Activated naive CD4-positive, alpha-beta T cell treated with anti-CD3 and anti-CD28 coated beads, Interleukin-2, amount 50 U/mL, for 72 hours (primary cell): ENCODE data around the gene FRMD4A. TPM values are rescaled to one million over a fixed set of nuclear protein-coding genes. Genes with fewer than 3 reads are reported as not detected.
"Not testable (repeated sequence)": the region's sequence is repeated elsewhere in the genome, so short reads cannot be mapped to it uniquely, and the experiment has no call there.

ENCODE experiments used
- ATAC-seq, 2 donors: fragments of 150-1000 bp; cut with Tn5 transposase; 2 replicates each; pipeline ENCODE4 v1.10.0; 2021; ENCODE audit warnings: mild to moderate bottlenecking in 2 of 2, moderate library complexity in 2 of 2
- DNase-seq, 2 donors: peaks; one replicate each; pipeline ENCODE4 v3.0.0; 2021 to 2022; ENCODE audit warnings: low spot score in 2 of 2
- H3K27ac Mint-ChIP-seq, 2 donors: one replicate each; pipeline ENCODE4 v1.8.0; 2022; ENCODE audit warnings: mild to moderate bottlenecking in 2 of 2, mixed read lengths in 2 of 2
- H3K36me3 Mint-ChIP-seq, 2 donors: one replicate each; pipeline ENCODE4 v1.8.0; 2022; ENCODE audit warnings: mixed read lengths in 2 of 2
- H3K9me3 Mint-ChIP-seq, 2 donors: one replicate each; pipeline ENCODE4 v1.8.0; 2022; ENCODE audit warnings: mixed read lengths in 2 of 2
- total RNA-seq, 2 donors: library from RNA; stranded (reverse); gene quantifications; one replicate each; pipeline ENCODE4 v1.2.3, GENCODE V29; 2022

The FRMD4A gene
- total RNA-seq, 2 donors from 2014 or later, result 0.41 to 0.49 TPM

- ATAC-seq, result no peak
- Mint-ChIP-seq H3K27ac (no peak overlapping the region), H3K9me3 (no peaks in the 10 kb centered on the region), H3K36me3 (no peaks in the 10 kb centered on the region)
- no peak for DNase-seq
Measured at GRCh38 chr10:13794992-13795612, 535.6 kb downstream of the FRMD4A start.

GRCh38 chr10:13792006-13792405 is 538.7 kb downstream of the FRMD4A start:
- ATAC-seq (no peak), DNase-seq (no peak)
- Mint-ChIP-seq H3K9me3 (no peaks in the 10 kb centered on the region), H3K36me3 (no peaks in the 10 kb centered on the region), H3K27ac (no peak overlapping the region)

- DNase-seq, result no peak
Measured at GRCh38 chr10:13791483-13791882, 539.2 kb downstream of the FRMD4A start.

GRCh38 chr10:13790196-13790595 is 540.5 kb downstream of the FRMD4A start:
- Mint-ChIP-seq H3K36me3 (no peaks in the 10 kb centered on the region), H3K9me3 (no peaks in the 10 kb centered on the region), H3K27ac (no peak overlapping the region)
- ATAC-seq (no peak), DNase-seq (no peak)

More at GRCh38 chr10:13791483-13791882, 539.2 kb downstream of the FRMD4A start:
- ATAC-seq, result no peak
- H3K27ac Mint-ChIP-seq, result no peak overlapping the region
- H3K36me3 Mint-ChIP-seq, result no peaks in the 10 kb centered on the region
- no peaks in the 10 kb centered on the region for H3K9me3 Mint-ChIP-seq

- Mint-ChIP-seq H3K36me3 (no peaks in the 10 kb centered on the region), H3K9me3 (no peaks in the 10 kb centered on the region), H3K27ac (no peak overlapping the region)
- ATAC-seq (no peak), DNase-seq (no peak)
Measured at GRCh38 chr10:13789448-13789829, 541.3 kb downstream of the FRMD4A start.

- Mint-ChIP-seq H3K9me3 (no peaks in the 10 kb centered on the region), H3K27ac (no peak overlapping the region), H3K36me3 (no peaks in the 10 kb centered on the region)
- no peak for ATAC-seq
- DNase-seq, result no peak
Measured at GRCh38 chr10:13788711-13789447, 541.8 kb downstream of the FRMD4A start.

GRCh38 chr10:13788320-13788600 is 542.5 kb downstream of the FRMD4A start:
- no peak for DNase-seq
- Mint-ChIP-seq H3K27ac (peak overlapping the region in 1 of 2 donors; percentile 25), H3K36me3 (no peaks in the 10 kb centered on the region), H3K9me3 (no peaks in the 10 kb centered on the region)
- ATAC-seq, result no peak

- peak; percentile 66 to 85 for DNase-seq
Measured at GRCh38 chr10:13787015-13787421, 543.7 kb downstream of the FRMD4A start.

GRCh38 chr10:13784067-13784466 is 546.7 kb downstream of the FRMD4A start:
- peak in 1 of 2 donors; percentile 44 for ATAC-seq
- H3K36me3 Mint-ChIP-seq, result no peaks in the 10 kb centered on the region
- DNase-seq, result no peak
- H3K9me3 Mint-ChIP-seq, result no peaks in the 10 kb centered on the region
- peak overlapping the region in 1 of 2 donors; percentile 77 for H3K27ac Mint-ChIP-seq

More at GRCh38 chr10:13787015-13787421, 543.7 kb downstream of the FRMD4A start:
- peak; percentile 95 to 96 for ATAC-seq
- Mint-ChIP-seq H3K36me3 (no peaks in the 10 kb centered on the region), H3K27ac (peak overlapping the region in 1 of 2 donors; percentile 87), H3K9me3 (no peaks in the 10 kb centered on the region)

- H3K9me3 Mint-ChIP-seq, result no peaks in the 10 kb centered on the region
- no peak overlapping the region for H3K27ac Mint-ChIP-seq
- ATAC-seq (no peak), DNase-seq (no peak)
- no peaks in the 10 kb centered on the region for H3K36me3 Mint-ChIP-seq
Measured at GRCh38 chr10:13779748-13780147, 551.0 kb downstream of the FRMD4A start.

- H3K27ac Mint-ChIP-seq, ATAC-seq, DNase-seq, H3K36me3 Mint-ChIP-seq, H3K9me3 Mint-ChIP-seq: not testable (repeated sequence)
Measured at GRCh38 chr10:13778693-13778960, 552.1 kb downstream of the FRMD4A start.

GRCh38 chr10:13776861-13777311 is 553.8 kb downstream of the FRMD4A start:
- no peak for ATAC-seq
- Mint-ChIP-seq H3K27ac (no peak overlapping the region), H3K9me3 (no peaks in the 10 kb centered on the region), H3K36me3 (no peaks in the 10 kb centered on the region)
- no peak for DNase-seq

- Mint-ChIP-seq H3K36me3 (no peaks in the 10 kb centered on the region), H3K27ac (no peak overlapping the region), H3K9me3 (no peaks in the 10 kb centered on the region)
- ATAC-seq (peak; percentile 20 to 53), DNase-seq (no peak)
Measured at GRCh38 chr10:13775786-13776775, 554.6 kb downstream of the FRMD4A start.

- DNase-seq (no peak), ATAC-seq (no peak)
- Mint-ChIP-seq H3K9me3 (no peaks in the 10 kb centered on the region), H3K36me3 (no peaks in the 10 kb centered on the region), H3K27ac (peak overlapping the region; percentile 52 to 61)
Measured at GRCh38 chr10:13774303-13774893, 556.3 kb downstream of the FRMD4A start.

- Mint-ChIP-seq H3K27ac (peak overlapping the region; percentile 52 to 61), H3K36me3 (no peaks in the 10 kb centered on the region), H3K9me3 (no peaks in the 10 kb centered on the region)
- no peak for DNase-seq
- ATAC-seq, result no peak
Measured at GRCh38 chr10:13773496-13774170, 557.1 kb downstream of the FRMD4A start.

GRCh38 chr10:13773043-13773442 is 557.7 kb downstream of the FRMD4A start:
- DNase-seq (no peak), ATAC-seq (no peak)
- Mint-ChIP-seq H3K27ac (no peak overlapping the region), H3K9me3 (no peaks in the 10 kb centered on the region), H3K36me3 (no peaks in the 10 kb centered on the region)
